Neural cell (in vitro differentiated cells): Measurements from ENCODE around the gene CD164. TPM values are rescaled to one million over a fixed set of nuclear protein-coding genes. Genes with fewer than 3 reads are reported as not detected.

ENCODE experiments used
- H2AFZ ChIP-seq: fragments of 200-600, 300-800 bp; sonication (generic), shearing (Covaris generic); 2 replicates; pipeline ENCODE4 v1.6.0; 2014; ENCODE audit warnings: low read depth, mild to moderate bottlenecking, antibody characterized with exemption, low read length, moderate library complexity
- H3F3A ChIP-seq: fragments of 200-600 bp; shearing (Covaris generic); 2 replicates; pipeline ENCODE4 v1.6.1; 2016; ENCODE audit warnings: mild to moderate bottlenecking, moderate library complexity, mixed read lengths, antibody characterized with exemption, low read length; ENCODE audit not compliant: insufficient read depth, poor library complexity, severe bottlenecking
- H3K27ac ChIP-seq: fragments of 200-600, 300-800 bp; sonication (generic), shearing (Covaris generic); 2 replicates; pipeline ENCODE4 v1.5.1; 2014; ENCODE audit warnings: mild to moderate bottlenecking, low read length, moderate library complexity
- H3K27me3 ChIP-seq: fragments of 300-800, 200-600 bp; sonication (generic), shearing (Covaris generic); 2 replicates; pipeline ENCODE4 v1.6.0; 2014; ENCODE audit warnings: mild to moderate bottlenecking, low read depth, low read length, moderate library complexity; ENCODE audit not compliant: insufficient read depth
- H3K36me3 ChIP-seq: fragments of 300-800, 200-600 bp; sonication (generic), shearing (Covaris generic); 2 replicates; pipeline ENCODE4 v1.5.1; 2014; ENCODE audit warnings: mild to moderate bottlenecking, antibody characterized with exemption, low read length, moderate library complexity; ENCODE audit not compliant: insufficient read depth
- H3K4me2 ChIP-seq: fragments of 300-800, 200-600 bp; sonication (generic), shearing (Covaris generic); 2 replicates; pipeline ENCODE4 v1.6.0; 2014; ENCODE audit warnings: mild to moderate bottlenecking, low read length
- H3K4me3 ChIP-seq: fragments of 300-800, 200-600 bp; sonication (generic), shearing (Covaris generic); 2 replicates; pipeline ENCODE4 v1.5.1; 2014; ENCODE audit warnings: mild to moderate bottlenecking, low read length, moderate library complexity
- H3K79me2 ChIP-seq: fragments of 200-600 bp; shearing (Covaris generic); replicated peaks from 2 replicates; pipeline ENCODE4 v1.6.0; 2014; ENCODE audit warnings: mild to moderate bottlenecking, low read length, moderate library complexity; ENCODE audit not compliant: insufficient read depth
- H3K9ac ChIP-seq: fragments of 300-800, 200-600 bp; sonication (generic), shearing (Covaris generic); 2 replicates; pipeline ENCODE4 v1.6.1; 2016; ENCODE audit warnings: mild to moderate bottlenecking, low read length, mixed read lengths
- H3K9me2 ChIP-seq: fragments of 200-600 bp; shearing (Covaris generic); 2 replicates; pipeline ENCODE4 v1.6.1; 2016; ENCODE audit warnings: mild to moderate bottlenecking, low read length, mixed read lengths; ENCODE audit not compliant: insufficient read depth
- H3K9me3 ChIP-seq: fragments of 200-600, 300-800 bp; sonication (generic), shearing (Covaris generic); 2 replicates; pipeline ENCODE4 v1.6.1; 2016; ENCODE audit warnings: mild to moderate bottlenecking, mixed run types, low read length, moderate library complexity, mixed read lengths
- H4K20me1 ChIP-seq: fragments of 200-600 bp; shearing (Covaris generic); 2 replicates; pipeline ENCODE4 v1.6.1; 2016; ENCODE audit warnings: mild to moderate bottlenecking, mixed run types; ENCODE audit not compliant: insufficient read depth
- EP300 ChIP-seq: fragments of 450-650 bp; conservative IDR thresholded peaks from 2 replicates; pipeline ENCODE4 v1.6.1; 2014; ENCODE audit warnings: antibody characterized with exemption, mild to moderate bottlenecking, moderate library complexity; ENCODE audit not compliant: poor library complexity, severe bottlenecking
- EZH2 ChIP-seq: fragments of 200-600, 300-800 bp; shearing (Covaris generic), sonication (generic); IDR thresholded peaks from 2 replicates; pipeline ENCODE4 v1.6.1; 2014; ENCODE audit warnings: antibody characterized with exemption, low read length, borderline replicate concordance, mild to moderate bottlenecking; ENCODE audit not compliant: insufficient read depth, poor library complexity, severe bottlenecking
- MXI1 ChIP-seq: fragments of 450-650 bp; conservative IDR thresholded peaks from 2 replicates; pipeline ENCODE4 v1.6.1; 2014; ENCODE audit warnings: antibody characterized with exemption, mild to moderate bottlenecking; ENCODE audit not compliant: poor library complexity, severe bottlenecking
- POLR2AphosphoS5 ChIP-seq: IDR thresholded peaks from 2 replicates; pipeline ENCODE4 v1.6.1; 2012
- RAD21 ChIP-seq: fragments of 450-650 bp; conservative IDR thresholded peaks from 2 replicates; pipeline ENCODE4 v1.6.1; 2014; ENCODE audit warnings: antibody characterized with exemption, mild to moderate bottlenecking, moderate library complexity
- SMC3 ChIP-seq: fragments of 450-650 bp; conservative IDR thresholded peaks from 2 replicates; pipeline ENCODE4 v1.6.1; 2014; ENCODE audit warnings: antibody characterized with exemption, mild to moderate bottlenecking, moderate library complexity; ENCODE audit not compliant: poor library complexity
- TAF1 ChIP-seq: IDR thresholded peaks from 2 replicates; pipeline ENCODE4 v1.6.1; 2012; ENCODE audit warnings: low read depth
- polyA plus RNA-seq: library from polyadenylated mRNA; depleted of rRNA; stranded (reverse); fragments of >200 nt; gene quantifications from 2 replicates; pipeline ENCODE4 v1.2.3, GENCODE V29; 2014
- TF ChIP-seq, protein P1 (sequence below): fragments of 450-650 bp; IDR thresholded peaks from 2 replicates; pipeline ENCODE4 v1.5.1; 2014; ENCODE audit warnings: antibody characterized with exemption, mild to moderate bottlenecking, moderate library complexity; ENCODE audit not compliant: poor library complexity, severe bottlenecking
- TF ChIP-seq, protein P2 (sequence below): IDR thresholded peaks from 2 replicates; pipeline ENCODE4 v1.6.1; 2012; ENCODE audit warnings: borderline replicate concordance

The CD164 gene
- polyA plus RNA-seq, 1 donor from 2014 or later: 42.6 TPM

DNA sequence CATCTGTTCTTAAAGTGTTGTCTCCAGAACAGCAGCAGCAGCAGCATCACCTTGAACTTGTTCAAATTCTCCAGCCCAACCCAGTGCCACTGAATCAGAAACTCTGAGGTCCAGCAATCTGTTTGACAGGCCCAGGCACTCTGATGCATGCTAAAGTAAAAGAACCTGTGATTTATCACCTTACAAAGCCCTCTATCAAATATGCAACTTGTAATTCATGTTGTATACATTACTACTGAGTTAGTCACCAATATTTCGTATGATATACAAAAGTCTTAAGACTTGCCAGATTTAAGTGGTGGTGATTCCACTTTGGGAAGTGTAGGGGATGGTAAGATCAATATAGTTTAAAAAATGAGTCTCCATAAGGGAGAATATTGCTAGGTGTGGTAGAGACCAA, 6.0 kb upstream of the CD164 start:
- H3K4me2 ChIP-seq: no peak overlapping the region
- H3K9me2 ChIP-seq: no peaks in the 10 kb centered on the region
- no peak overlapping the region for H3K27ac ChIP-seq
- H3F3A ChIP-seq: no peaks in the 10 kb centered on the region
- H3K9me3 ChIP-seq: no peaks in the 10 kb centered on the region
- H3K4me3 ChIP-seq: no peak overlapping the region
- no peaks in the 10 kb centered on the region for H3K27me3 ChIP-seq
- no peaks in the 10 kb centered on the region for H4K20me1 ChIP-seq
- H2AFZ ChIP-seq: no peak overlapping the region
- H3K79me2 ChIP-seq: no peaks in the 10 kb centered on the region
- no peak overlapping the region for H3K9ac ChIP-seq
- no peak for TF ChIP-seq POLR2AphosphoS5
- TF ChIP-seq, protein P1, sequence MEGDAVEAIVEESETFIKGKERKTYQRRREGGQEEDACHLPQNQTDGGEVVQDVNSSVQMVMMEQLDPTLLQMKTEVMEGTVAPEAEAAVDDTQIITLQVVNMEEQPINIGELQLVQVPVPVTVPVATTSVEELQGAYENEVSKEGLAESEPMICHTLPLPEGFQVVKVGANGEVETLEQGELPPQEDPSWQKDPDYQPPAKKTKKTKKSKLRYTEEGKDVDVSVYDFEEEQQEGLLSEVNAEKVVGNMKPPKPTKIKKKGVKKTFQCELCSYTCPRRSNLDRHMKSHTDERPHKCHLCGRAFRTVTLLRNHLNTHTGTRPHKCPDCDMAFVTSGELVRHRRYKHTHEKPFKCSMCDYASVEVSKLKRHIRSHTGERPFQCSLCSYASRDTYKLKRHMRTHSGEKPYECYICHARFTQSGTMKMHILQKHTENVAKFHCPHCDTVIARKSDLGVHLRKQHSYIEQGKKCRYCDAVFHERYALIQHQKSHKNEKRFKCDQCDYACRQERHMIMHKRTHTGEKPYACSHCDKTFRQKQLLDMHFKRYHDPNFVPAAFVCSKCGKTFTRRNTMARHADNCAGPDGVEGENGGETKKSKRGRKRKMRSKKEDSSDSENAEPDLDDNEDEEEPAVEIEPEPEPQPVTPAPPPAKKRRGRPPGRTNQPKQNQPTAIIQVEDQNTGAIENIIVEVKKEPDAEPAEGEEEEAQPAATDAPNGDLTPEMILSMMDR: no peak
- no peak for TF ChIP-seq EZH2
- H3K36me3 ChIP-seq: no peaks in the 10 kb centered on the region

DNA sequence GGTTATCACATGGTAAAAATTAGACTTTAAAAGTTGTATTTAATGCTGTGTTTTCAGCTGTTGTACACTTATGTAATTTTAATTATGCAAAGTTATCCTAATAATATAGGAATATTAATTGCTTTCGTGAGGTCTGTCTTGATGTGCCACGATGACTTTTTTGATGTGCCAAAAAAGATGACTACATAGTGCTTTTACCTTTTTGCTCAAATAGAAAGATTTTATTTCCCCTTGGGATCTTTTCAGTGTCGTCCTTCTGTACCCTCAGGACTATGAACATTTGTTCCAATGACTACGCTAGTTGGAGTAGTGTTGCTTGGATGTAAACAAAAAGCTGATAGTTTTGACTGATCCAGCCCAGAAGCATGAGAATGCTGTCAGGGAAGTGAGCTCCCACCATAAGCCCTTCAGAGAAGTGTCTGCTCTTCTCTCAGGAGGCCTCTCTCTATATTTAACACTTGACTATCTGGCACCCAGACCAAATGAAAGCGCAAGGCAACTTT, 1.2 kb upstream of the CD164 start:
- H3K4me2 ChIP-seq: peak overlapping the region; percentile 95
- no peaks in the 10 kb centered on the region for H3K27me3 ChIP-seq
- no peaks in the 10 kb centered on the region for H3K9me3 ChIP-seq
- no peaks in the 10 kb centered on the region for H3K36me3 ChIP-seq
- no peaks in the 10 kb centered on the region for H3K9me2 ChIP-seq
- no peak overlapping the region for H3K27ac ChIP-seq
- H3K79me2 ChIP-seq: peaks cover 30% of the 10 kb centered on the region
- peak overlapping the region; percentile 91 for H3K4me3 ChIP-seq
- H3K9ac ChIP-seq: no peak overlapping the region
- H2AFZ ChIP-seq: no peak overlapping the region
- H4K20me1 ChIP-seq: no peaks in the 10 kb centered on the region
- H3F3A ChIP-seq: peaks cover 4% of the 10 kb centered on the region
- TF ChIP-seq POLR2AphosphoS5: no peak
- TF ChIP-seq RAD21: no peak
- TF ChIP-seq MXI1: no peak
- TF ChIP-seq TAF1: no peak
- TF ChIP-seq, protein P1: no peak

DNA sequence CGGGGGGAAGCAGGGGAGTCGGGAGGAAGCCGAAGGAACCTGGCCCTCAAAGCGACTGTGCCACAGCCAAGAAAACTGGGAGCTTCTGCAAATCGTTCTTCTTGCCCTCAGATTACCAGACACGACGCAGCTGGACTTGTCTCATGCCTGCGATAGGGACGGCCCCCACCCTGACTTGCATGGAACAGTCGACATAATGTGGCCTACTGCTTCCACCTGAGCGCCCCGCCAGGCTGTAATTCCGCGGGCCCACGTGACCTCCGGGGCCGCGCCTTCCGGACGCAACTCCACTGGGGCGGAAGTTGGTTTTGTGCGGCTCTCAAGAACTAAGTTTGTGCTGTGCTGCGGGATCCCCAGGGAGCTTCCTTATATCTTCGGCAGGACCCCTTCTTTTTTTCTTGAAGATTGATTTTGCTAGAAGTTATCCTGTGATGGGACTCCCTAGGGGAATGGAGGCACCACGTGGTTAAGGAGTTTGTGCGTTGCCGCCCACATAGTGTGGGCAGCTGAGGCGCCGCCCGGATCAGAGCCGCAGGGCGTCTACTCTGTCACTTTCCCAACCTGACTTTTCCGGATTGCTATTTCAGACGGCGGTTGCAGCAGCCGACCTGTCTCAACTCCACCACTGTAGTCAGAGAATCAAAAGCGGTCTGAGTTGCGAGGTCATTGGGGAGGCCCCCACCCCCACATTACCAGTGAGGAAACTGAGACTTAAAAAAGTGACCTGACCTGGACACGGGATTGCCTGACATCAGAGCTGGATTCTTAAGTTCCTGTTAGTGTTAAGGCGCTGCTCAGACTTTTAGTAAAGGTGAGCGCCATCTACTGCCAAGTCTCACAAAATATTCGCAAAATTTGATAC, 540 bp upstream of the CD164 start:
- Histone ChIP-seq H3K36me3 (no peaks in the 10 kb centered on the region), H3F3A (peaks cover 4% of the 10 kb centered on the region), H3K9ac (peak overlapping the region; percentile 87), H3K9me3 (no peaks in the 10 kb centered on the region), H3K9me2 (no peaks in the 10 kb centered on the region), H4K20me1 (no peaks in the 10 kb centered on the region), H3K79me2 (peaks cover 36% of the 10 kb centered on the region), H3K27ac (peak overlapping the region; percentile 95), H2AFZ (peak overlapping the region; percentile 74), H3K4me3 (peak overlapping the region; percentile 91), H3K27me3 (no peaks in the 10 kb centered on the region), H3K4me2 (peak overlapping the region; percentile 95)
- TF ChIP-seq, protein P1: peak; percentile 86
- TF ChIP-seq MXI1 (peak; percentile 97), SMC3 (peak; percentile 85), POLR2AphosphoS5 (no peak), RAD21 (peak; percentile 80), TAF1 (peak; percentile 40), EZH2 (no peak), EP300 (no peak)
- TF ChIP-seq, protein P2, sequence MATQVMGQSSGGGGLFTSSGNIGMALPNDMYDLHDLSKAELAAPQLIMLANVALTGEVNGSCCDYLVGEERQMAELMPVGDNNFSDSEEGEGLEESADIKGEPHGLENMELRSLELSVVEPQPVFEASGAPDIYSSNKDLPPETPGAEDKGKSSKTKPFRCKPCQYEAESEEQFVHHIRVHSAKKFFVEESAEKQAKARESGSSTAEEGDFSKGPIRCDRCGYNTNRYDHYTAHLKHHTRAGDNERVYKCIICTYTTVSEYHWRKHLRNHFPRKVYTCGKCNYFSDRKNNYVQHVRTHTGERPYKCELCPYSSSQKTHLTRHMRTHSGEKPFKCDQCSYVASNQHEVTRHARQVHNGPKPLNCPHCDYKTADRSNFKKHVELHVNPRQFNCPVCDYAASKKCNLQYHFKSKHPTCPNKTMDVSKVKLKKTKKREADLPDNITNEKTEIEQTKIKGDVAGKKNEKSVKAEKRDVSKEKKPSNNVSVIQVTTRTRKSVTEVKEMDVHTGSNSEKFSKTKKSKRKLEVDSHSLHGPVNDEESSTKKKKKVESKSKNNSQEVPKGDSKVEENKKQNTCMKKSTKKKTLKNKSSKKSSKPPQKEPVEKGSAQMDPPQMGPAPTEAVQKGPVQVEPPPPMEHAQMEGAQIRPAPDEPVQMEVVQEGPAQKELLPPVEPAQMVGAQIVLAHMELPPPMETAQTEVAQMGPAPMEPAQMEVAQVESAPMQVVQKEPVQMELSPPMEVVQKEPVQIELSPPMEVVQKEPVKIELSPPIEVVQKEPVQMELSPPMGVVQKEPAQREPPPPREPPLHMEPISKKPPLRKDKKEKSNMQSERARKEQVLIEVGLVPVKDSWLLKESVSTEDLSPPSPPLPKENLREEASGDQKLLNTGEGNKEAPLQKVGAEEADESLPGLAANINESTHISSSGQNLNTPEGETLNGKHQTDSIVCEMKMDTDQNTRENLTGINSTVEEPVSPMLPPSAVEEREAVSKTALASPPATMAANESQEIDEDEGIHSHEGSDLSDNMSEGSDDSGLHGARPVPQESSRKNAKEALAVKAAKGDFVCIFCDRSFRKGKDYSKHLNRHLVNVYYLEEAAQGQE: no peak
